Measurements from ENCODE around the gene OTOF. TPM values are rescaled to one million over a fixed set of nuclear protein-coding genes. Genes with fewer than 3 reads are reported as not detected.

OTOF gene
- 1.4 TPM for total RNA-seq

GRCh38 chr2:26477911-26478253 is at the start of gene OTOF:
TSS of gene OTOF (minus strand) at chr2:26478124.

Other genes with a start within 250 kb of the OTOF start
- 131 TPM for gene HADHA, start 233.5 kb downstream of the OTOF start, total RNA-seq
- gene HADHB, start 233.2 kb downstream of the OTOF start, total RNA-seq: 130 TPM
- gene SELENOI, start 132.0 kb downstream of the OTOF start, total RNA-seq: 27.8 TPM
- gene ADGRF3, start 131.3 kb downstream of the OTOF start, total RNA-seq: 0.64 TPM
- 0.76 TPM for gene DRC1, start 76.2 kb downstream of the OTOF start, total RNA-seq
- gene CIB4, start 163.2 kb upstream of the OTOF start, total RNA-seq: 0.29 TPM
- 6.7 TPM for gene KCNK3, start 214.6 kb upstream of the OTOF start, total RNA-seq